GM18526 (cell line): ENCODE data around the gene STIM1.

Experiments
- POLR2A ChIP-seq: IDR thresholded peaks from 3 replicates; pipeline ENCODE4 v1.6.1; 2011; ENCODE audit not compliant: insufficient read length; ENCODE audit errors: extremely low read depth

STIM1 gene

DNA sequence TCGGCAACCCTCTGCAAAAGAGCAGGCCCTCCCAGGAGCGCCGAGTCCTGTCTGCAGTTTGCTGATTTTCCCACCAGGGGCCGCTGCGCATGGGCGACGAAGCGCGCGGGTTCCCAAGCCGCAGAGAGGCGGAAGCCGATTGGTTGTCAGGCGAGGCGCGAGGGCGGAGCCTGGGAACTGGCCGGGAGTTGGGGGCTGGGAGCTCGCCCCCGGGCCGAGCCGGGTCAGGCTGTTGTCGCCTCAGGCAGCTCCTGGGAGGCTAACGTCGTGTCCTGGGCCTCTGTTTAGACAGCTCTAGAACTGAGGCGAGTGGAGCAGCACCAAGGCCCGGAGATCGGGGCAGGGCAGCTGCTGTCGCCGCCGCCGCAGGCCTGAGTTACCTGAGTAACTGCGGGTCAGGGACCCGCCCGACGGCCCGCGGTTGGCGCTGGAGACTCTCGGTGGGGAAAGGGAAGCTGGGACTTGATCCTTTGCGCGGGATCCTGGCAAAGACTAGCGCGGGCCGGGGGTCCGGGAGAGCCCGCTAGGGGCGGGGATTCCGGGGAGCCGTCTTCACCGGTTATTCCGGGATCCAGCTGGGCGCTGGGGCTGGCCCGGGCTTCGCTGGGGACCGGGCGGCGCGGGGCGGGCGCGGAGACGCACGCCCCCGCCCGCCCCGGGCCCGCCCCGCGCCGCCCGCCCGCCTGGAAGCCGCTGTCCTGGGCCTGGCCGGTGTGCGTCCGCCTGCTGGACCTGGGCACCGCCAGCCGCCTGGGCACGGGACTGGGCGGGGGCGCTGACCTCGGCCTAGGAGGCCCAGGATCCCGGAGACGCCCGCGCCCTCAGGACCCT is at the start of gene STIM1:
STIM1 (plus strand) TSS at position 688 of the 831 bp plus-strand sequence. CDS start 607 bp downstream, outside the sequence.
- TF ChIP-seq POLR2A, result peak; percentile 58

DNA sequence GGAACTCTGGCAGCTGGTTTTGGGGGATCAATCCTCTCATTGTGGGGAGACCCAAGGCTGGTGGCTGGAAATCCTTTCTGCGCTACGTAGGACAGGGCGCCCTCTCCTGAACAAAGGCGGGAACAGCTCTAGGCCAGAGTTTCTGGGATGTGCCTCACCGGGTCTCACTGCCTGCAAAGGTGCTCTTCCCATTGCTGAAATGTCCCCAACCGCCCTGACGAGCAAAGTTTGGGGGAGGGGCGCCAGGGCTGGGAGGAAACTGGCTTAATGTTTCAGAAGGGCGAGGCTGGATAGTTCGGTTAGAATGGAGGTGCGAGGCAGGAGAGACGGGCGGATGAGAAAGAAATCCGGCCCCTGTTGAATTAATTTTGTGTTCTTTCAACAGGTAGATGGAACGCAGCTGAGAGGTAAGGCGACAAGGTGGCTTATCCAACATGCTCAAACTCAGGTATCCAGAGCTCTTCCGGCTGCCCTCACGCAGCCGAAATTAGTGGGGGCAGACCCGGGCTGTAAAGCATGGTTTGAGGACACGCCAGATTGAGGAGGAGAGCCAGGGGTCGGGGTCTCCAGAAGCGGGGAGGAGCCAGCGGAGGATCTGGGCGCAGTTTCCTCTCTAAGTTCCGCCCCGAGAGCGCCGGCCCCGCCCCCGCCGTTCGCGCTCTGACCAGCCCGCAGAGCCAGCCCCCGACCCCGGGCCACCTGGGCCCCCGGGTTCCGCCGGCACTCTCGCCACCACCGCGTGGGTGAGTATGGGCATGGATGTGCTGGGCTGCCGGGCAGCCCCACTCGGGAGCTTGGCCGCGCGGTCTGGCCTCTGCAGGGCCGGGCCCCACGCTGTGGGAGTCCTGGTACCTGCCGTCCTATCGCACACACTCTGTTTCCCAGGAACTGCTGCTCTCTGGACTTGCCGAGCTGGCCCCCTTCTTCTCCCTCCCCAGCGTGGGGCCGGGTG is 47.3 kb upstream of the STIM1 start, which contains the start of gene PGAP2:
PGAP2 (plus strand) TSS at position 652 of the 952 bp plus-strand sequence. CDS start 2,700 bp downstream, outside the sequence.
- peak; percentile 35 for TF ChIP-seq POLR2A

DNA sequence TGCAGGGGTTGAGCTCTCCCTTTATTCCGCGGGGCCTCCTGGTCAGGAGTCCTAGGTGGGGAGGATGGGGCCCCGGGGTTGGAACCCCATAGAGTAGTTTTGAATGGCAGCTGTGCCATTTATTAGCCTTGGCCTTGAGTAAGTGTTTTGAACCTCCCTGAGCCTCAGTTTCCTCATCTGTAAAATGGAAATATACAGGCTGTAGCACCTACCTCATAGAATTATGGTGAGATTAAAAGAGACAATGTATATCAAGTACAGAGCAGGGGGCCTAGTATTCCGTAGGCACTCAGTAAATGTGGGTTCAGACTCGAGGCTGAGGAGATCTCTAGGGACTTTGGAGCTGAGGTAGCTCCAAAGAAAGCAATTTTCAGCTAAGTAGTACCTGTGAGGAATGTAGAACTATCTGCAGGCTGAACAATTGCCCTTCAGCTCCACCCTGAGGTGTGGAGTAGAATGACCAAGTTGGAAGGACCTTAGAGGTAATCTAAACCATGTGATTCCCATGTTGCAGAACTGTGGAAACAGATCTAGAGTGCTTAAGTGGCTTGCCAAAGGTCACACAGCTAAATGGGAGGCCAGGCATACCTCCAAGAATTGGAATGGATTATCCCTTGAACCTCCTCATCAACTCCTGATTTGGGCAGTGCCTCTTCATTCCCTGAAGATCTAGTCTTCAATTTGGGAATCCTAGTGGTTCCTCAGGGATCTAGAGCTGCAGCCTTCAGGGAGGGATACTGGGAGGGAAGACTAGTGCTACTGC is 46.4 kb upstream of the STIM1 start:
- no peak for TF ChIP-seq POLR2A

DNA sequence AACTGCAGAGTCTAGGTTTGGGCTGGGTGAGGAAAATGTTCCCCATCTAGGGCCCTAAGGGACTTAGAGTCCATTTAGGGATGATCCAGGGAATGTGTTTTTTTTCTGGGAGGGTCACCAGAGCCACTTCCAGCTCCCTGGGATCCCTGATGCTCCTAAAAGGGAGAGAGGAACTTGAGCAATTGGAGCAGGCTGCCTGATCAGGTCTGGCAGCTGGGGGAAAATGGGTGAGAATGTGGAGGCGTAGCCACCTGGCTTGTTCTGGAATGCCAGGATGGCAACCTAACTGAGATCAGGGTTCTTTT is 45.9 kb upstream of the STIM1 start:
- no peak for TF ChIP-seq POLR2A

DNA sequence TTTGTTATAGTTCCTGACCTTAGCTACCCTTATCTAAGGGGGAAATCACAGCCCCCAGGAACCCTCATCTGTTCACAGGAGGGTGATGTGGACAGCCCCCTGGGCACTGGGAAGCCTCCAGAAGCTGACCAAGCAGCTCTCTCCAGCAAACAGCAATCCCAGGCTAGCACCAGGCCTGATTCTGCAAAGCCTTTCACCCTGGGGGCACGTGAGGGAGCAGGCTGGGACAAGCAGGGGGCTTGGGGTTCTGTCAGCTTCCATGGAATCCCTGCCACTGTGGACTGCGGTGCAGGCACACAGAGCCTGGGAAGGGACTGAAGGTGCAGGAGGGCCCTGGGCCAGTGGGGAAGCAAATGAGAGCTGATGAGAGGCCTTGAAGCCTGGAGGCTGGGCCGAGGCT is 45.0 kb upstream of the STIM1 start:
- TF ChIP-seq POLR2A, result no peak

DNA sequence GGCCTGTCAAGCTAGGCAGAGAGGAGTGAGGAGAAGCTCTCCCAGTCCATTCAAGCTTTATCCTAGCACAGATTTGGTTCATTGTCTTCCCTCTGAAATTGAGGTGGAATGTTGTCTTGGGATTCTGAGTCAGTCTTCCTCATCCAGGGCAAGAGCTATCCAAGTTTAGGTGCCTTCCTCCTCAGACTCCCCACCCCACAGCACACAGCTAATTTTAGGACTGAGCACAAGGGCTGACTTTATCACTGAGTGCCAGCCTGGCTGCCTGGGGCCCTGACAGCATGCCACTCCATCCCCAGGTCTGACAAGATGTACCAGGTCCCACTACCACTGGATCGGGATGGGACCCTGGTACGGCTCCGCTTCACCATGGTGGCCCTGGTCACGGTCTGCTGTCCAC is 44.5 kb upstream of the STIM1 start:
- TF ChIP-seq POLR2A, result no peak

DNA sequence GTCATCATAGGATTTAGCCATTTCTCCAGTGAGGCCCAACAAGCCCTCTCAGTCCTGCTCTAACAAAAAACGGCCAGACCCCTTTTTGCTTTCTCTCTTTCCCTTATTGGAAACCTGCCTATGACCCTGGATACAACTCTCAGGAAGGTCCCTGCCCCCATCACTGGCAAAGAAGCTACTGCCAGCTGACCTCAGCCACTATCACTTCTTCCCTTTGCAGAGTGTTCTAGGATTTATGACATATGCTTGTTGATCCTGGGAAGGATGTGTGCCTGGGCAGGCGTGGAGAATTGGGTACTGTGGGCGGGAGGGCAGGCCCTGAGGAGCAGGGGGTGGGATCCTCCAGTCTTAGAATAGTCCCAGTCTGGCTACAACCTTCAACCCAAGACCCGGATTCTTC is 39.6 kb upstream of the STIM1 start:
- TF ChIP-seq POLR2A, result no peak

DNA sequence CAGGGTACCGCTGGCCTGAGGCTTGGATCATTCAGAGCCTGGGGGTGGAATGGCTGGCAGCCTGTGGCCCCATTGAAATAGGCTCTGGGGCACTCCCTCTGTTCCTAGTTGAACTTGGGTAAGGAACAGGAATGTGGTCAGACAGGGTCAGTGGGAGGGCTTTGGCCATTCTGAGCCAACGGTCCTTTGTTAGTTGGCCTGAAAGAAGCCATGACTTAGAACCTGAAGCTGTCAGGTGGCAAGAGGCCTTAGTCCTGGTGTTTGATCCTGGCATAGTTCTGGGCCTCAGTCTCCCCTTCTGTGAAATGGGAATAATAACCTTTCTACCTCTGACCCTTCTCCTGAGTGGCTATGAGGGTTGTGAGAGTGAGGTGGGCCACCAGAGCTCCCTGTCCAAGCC is 38.8 kb upstream of the STIM1 start:
- no peak for TF ChIP-seq POLR2A

DNA sequence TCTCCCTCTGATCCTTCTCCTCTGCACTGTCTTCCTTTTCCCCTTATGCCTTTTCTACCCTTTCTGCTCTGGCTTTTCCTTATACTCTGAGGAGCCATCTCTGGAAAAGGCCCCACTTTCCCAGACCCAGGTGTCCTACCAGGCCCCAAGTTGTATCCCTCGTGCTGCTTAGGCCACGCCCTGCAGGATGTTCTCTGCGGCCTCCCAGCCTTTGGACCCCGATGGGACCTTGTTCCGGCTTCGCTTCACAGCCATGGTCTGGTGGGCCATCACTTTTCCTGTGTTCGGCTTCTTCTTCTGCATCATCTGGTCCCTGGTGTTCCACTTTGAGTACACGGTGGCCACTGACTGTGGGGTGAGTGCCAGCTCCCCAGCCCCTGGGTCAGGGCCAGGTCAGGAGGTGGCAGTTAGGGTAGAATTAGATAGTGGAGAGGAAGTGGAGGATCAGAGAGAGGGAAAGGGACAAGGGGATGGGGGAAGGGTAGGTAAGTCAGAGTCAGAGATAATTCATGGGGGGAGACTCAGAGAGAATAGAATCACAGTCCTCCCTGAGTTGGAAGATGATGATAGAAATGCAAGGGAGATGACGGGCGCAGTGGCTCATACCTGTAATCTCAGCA is 38.2 kb upstream of the STIM1 start:
- no peak for TF ChIP-seq POLR2A

DNA sequence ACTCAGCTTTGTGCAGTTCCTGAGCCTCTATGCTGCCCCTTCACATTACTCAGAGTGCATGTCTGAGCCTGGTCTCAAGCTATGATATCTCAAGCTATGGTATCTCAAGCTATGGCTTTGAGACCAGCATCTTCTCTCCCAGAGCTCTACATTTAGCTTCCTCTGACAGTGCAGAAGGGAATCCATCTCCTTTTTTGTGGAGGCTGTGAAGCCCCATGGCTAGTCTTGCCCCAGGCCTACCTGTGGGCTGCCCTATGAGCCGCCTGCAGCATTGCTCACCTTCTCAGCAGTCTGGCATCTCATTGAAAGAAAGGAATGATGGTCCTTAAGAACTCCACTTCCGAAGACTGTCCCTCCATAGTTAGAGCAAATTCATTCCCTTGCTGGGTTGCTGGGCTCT is 34.5 kb upstream of the STIM1 start:
- no peak for TF ChIP-seq POLR2A

DNA sequence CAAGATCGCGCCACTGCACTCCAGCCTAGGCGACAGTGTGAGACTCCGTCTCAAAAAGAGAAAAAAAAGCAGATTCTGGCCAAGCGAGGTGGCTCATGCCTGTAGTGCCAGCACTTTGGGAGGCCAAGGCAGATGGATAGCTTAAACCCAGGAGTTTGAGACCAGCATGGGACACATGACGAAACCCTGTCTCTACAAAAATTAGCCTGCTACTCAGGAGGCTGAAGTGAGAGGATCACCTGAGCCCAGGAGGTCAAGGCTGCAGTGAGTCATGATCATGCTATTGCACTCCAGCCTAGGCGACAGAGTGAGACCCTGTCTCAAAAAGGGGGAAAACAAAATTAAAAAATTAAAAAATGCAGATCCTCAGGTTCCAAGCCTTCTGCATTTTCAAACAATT is 33.2 kb upstream of the STIM1 start:
- no peak for TF ChIP-seq POLR2A

DNA sequence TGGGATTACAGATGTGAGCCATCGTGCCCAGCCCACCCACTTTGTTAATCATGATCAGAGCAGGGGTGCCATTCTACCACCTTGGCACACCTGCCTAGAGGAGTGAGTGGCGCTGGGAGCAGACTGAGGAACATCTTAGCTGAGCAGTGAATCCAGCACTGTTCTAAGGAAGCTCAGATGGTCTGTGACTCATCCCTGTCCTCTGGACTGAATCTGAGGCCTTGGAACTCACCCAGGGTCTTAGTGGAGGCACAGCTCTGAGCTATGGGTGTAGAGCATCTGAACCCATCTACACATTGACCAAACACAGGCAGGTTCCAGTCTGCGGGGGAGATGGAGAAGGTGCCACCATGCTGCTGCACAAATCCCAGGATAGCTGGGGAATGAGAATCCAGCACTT is 32.2 kb upstream of the STIM1 start:
- TF ChIP-seq POLR2A, result no peak

DNA sequence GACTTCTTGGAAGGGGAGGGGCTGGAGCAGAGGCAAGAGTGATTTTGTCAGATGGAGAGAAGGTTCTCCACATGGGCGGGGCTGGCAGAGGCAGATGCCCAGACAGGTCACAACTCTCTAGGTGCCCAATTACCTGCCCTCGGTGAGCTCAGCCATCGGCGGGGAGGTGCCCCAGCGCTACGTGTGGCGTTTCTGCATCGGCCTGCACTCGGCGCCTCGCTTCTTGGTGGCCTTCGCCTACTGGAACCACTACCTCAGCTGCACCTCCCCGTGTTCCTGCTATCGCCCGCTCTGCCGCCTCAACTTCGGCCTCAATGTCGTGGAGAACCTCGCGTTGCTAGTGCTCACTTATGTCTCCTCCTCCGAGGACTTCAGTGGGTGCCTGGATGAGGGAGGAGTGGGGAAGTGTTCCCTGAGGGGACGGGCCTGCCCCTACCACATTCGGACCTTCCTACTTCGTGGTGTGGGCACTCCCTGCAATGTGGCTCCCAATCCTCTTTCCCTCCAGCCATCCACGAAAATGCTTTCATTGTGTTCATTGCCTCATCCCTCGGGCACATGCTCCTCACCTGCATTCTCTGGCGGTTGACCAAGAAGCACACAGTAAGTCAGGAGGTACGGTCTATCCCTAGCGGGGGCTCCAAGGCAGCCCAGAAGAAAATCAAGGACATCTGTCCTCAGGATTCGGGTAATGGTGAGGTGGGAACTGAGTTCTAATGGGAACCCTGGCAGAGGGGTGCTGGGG is 31.5 kb upstream of the STIM1 start:
- no peak for TF ChIP-seq POLR2A
